Measurements from ENCODE around the gene GOLPH3.

GOLPH3 gene

DNA sequence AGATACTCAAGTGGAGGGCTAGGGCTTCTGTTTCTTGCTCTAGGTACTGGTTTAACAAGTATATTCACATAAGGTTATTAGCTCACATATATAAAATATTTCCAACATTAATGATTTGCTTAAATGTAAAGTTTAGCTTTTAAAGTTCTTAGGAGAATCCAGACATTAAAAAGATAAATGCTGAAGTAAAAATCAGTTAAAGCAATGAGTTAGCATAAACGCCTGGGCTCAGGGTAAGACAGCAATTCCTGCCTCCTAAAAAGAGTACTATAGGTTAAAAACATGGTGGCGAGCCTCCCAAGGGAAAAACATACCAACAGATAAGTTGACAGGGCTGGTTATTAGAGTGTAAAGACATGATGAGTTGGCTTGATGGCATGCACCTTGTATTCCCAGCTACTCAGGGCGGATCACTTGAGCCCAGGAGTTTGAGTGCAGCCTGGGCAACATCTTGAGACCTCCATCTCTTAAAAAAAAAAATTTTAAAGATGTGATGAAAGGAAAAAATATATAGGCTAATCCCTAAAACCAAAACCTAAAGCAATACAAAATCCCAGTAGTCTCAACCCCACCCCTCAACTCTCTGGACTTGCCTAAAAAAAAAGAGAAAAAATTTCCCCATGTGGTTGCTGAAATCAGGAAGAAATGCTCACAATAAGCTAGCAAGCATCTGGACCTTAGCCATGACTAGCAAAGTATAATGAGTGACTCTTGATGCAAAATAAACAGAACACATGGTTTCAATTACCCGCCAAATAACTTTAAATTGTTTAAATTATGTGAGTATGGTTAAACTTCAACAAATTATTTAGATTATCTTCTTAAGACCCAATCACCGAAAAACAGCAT, 3.6 kb downstream of the GOLPH3 start:
- peak; percentile 84 for DNase-seq

DNA sequence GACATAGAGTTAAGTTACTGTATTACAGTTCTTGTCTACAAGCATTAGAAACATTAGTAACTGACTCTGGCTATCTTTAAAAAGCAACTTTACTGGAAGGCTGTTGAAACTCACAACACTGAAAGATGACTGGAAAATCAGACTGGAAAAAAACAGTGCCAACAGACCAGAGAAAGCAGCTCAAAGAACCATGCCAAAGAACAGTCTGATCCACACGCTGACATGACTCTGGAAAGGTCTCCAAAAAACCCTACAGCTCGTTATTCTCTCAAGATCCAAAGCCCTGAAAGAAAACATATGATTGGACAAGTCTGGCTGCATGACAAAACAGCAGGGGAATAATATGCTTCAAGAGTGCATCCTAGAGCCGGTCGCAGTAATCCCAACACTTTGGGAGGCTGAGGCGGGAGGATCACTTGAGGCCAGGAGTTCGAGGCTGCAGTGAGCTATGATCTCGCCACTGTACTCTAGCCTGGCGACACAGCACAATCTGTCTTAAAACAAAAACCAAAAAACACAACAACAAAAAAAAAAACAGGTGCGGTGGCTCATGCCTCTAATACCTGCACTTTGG, 5.6 kb downstream of the GOLPH3 start:
- no peak for DNase-seq

DNA sequence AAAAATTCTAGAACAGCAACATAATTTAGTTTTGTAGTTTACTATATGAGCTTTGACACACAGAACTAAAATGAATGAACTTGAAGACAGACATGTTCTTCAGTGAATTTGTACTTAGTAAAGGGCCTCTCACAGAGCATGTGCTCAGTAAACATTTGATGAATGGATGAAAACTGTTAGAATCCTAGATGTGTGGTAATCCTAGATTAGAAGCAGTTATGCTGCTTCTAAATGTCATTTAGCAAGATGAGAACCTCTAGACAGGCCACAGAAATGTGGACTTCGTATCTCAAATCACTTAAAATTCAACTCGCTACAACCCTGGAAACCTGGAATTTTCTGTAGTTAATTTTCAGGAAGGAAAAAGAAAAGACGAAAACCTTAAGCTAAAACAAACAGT, 8.5 kb downstream of the GOLPH3 start:
- no peak for DNase-seq

- DNase-seq = no peak
These were observed 10.3 kb downstream of the GOLPH3 start for GRCh38 chr5:32163785-32164184.

DNA sequence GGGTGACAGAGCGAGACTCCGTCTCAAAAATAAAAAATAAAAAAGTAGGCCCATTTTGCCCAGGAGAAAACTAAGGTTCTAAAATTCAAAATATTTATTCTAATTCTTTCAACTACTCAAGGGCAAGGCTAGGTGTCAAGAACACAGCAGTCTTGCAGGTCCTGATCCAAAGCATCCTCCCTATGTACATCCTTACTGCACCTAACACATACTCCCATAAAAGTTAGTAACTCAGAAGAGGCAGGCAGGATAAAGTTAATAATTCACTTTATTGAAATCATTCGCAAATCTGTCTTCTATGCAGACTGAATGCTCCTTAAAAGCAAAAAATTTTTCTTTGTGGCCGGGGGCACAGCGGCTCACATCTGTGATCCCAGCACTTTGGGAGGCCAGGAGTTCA, 11.1 kb downstream of the GOLPH3 start:
- DNase-seq = no peak

GRCh38 chr5:32160228-32160627, 13.9 kb downstream of the GOLPH3 start:
- no peak for DNase-seq

DNA sequence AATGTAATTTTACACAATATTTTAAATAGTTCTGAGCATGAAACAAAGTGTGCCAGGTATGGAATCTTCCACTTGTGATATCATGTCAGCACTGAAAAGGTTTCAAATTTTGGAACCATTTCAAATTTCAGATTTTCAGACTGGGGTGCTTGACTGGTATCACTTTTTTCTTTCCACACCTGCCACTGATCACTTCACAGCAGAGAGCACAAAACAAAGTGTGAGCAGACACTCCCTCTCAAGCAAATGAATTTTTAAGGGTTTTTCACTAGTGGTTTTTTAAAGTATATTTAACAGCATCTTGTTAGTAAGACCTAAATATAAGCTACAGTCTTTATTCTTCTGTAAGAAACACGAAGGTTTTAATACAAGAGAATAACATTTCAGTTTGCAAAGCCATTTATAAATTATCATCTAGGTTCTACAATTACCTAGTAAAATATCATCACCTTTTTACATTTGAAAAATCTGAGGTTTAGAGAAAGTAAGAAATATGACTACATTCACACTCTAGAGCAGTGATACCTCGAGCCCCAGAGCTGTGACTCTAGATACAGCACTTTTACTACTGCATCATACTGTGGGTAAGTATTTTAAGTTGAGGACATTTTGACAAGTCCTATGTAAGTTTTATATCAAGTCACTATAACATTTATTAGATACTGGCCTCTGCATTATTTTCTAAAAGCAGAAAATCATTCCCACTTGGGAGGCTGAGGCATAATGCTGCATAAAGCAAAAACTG, 14.6 kb downstream of the GOLPH3 start:
- no peak for DNase-seq

GRCh38 chr5:32158679-32158975, 15.5 kb downstream of the GOLPH3 start:
- DNase-seq = no peak

DNA sequence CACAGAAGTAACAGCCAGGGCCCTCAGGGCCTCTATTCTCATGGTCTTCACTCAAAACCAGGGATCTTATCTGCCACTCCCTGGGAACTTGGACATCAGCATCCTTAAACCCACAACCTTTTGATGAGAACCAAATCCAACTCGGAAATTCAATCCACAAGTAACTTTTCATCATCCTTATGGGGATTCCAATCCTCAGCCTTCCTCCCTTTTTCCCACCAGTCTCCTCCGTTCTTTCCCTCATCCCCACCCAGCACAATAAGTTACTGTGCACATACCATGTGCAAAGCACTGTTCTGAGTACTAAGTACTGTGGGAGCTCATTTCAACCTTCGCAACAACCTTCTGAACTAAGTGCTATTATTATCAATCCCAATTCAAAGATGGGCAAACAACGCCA, 17.0 kb downstream of the GOLPH3 start:
- no peak for DNase-seq

DNA sequence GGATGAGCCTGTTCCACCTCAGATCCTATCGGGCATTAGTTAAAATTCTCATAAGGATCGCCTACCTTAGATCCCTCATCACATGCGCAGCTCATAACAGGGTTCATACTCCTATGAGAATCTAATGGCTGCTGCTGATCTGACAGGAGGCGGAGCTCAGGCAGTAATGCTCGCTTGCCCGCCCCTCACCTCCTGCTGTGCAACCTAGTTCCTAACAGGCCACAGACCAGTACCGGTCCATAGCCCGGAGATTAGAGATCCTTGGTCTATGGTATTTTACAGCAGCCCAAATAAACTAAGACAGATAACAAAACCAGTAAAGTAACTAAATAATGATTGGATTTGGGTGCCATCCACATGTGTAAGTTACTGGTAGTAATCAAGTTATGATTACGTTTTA, 17.5 kb downstream of the GOLPH3 start:
- no peak for DNase-seq

- no peak for DNase-seq
These were observed 18.9 kb downstream of the GOLPH3 start for GRCh38 chr5:32155211-32155610.

GRCh38 chr5:32153723-32154122, 20.4 kb downstream of the GOLPH3 start:
- no peak for DNase-seq

GRCh38 chr5:32151198-32151597, 22.9 kb downstream of the GOLPH3 start:
- no peak for DNase-seq

DNA sequence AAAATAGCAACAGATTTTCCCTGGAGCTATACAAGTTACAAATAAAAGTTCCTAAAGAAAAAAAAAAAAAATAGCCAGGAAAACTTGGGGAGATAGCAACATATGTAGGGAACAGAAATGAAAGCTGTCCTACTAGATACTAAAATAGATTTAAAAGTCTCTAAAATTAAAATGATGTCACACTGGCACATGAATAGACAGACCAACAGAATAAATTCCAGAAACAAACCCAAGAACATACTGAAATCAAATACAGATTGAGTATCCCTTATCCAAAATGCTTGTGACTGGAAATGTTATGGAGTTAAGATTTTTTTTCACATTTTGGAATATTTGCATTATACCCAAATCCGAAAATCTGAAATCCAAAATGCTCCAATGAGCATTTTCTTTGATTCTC, 23.8 kb downstream of the GOLPH3 start:
- no peak for DNase-seq

GRCh38 chr5:32147959-32148358, 26.2 kb downstream of the GOLPH3 start:
- no peak for DNase-seq

GRCh38 chr5:32147236-32147635, 26.9 kb downstream of the GOLPH3 start:
- no peak for DNase-seq

GRCh38 chr5:32145378-32145777, 28.7 kb downstream of the GOLPH3 start:
- DNase-seq = no peak

DNA sequence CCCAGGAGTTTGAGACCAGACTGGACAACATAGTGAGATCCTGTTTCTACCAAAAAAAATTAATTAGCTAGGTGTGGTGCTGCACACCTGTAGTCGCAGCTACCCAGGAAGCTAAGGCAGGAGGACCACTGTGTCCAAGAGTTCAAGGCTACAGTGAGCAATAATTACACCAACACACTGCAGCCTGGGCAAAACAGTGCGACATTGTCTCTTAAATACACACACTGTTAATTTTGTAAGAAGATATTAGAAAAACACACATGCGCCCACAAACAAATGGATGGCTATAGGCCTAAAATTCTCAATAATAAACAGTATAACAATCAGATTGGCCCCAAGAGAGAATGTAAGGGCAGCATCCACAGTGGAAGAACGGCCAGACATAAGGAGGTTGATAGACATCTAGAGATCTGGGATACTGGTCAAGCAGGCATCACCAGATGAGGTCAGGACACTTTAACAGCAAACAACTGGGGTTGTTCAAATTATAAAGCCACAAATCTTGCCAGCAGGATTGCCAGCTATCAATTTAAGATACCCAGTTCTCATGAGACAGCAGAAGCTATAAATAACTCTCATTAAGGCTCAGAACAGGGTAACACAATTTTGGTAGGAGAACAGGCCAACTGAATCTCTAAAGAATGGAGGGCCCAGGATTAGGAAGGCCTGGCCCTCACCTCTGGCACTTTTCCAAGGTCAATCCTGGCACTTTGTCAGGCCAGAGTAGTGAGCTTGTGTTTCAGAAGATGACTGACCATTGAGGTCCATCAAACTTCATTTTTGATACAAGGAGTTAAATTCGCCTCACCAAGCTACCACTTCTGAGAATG, 29.5 kb downstream of the GOLPH3 start:
- DNase-seq = no peak

GRCh38 chr5:32143617-32144377, 30.3 kb downstream of the GOLPH3 start:
- DNase-seq = no peak

DNA sequence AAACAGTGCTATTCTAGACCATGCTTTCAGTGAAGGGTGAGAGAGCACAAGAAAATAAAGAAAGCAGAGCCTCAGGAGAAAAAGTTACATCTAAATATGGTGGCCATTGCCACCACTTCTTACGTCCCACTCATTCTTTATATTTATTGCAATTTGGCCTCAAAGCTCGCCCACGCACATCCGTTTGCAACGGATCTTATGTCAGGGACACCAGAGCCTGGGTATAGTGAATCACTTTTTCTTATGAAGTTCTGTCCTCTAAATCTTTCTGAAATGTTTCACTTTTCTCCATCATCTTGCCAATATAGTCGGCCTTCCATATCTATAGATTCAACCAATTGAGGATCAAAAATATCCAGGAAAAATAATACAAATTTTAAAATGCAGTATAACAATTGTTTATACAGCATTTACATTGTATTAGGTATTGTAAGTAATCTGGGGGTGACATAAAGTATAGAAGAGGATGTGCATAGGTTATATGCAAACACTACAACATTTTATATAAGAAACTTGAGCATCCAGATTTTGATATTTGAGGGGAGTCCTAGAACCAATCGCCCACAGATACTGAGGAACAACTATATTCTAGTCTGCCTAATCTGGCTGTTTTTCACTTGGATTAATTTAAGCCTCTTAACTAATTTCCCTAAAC, 35.2 kb downstream of the GOLPH3 start:
- no peak for DNase-seq

- DNase-seq = no peak
These were observed 37.8 kb downstream of the GOLPH3 start for GRCh38 chr5:32136342-32136741.

GRCh38 chr5:32135086-32135485, 39.0 kb downstream of the GOLPH3 start:
- no peak for DNase-seq
